ENCODE data around the gene SLK.

- TF ChIP-seq CTCF (IDR thresholded peaks at IDR 0.05; ENCODE audit: insufficient read depth, low read length, poor library complexity, severe bottlenecking) (no peak), EZH2phosphoT487 (conservative IDR thresholded peaks at IDR 0.05; ENCODE audit: low read length) (no peak)
Measured at GRCh38 chr10:104014176-104014575, 47.2 kb downstream of the SLK start.
